ENCODE data around the gene HEXB.

DNA sequence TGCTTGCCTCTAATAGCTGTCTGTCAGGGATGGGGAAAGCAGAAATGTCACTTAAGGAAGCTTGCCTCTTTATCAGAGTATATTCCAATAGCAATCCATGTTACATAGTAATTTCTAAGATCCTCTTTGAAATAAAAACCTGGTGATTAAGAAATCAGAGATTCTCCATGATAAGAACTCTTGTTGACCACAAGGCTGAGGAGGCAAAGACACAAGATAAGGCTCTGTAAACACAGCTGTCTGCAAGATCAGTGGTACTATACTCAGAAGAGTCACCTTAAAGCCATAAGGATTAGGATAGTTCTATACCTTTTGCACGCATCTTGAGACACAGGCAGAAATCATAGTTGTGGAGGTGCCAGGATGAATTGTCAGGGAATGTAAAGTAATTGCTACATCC, 40.3 kb downstream of the HEXB start:
- TF ChIP-seq, protein P1, sequence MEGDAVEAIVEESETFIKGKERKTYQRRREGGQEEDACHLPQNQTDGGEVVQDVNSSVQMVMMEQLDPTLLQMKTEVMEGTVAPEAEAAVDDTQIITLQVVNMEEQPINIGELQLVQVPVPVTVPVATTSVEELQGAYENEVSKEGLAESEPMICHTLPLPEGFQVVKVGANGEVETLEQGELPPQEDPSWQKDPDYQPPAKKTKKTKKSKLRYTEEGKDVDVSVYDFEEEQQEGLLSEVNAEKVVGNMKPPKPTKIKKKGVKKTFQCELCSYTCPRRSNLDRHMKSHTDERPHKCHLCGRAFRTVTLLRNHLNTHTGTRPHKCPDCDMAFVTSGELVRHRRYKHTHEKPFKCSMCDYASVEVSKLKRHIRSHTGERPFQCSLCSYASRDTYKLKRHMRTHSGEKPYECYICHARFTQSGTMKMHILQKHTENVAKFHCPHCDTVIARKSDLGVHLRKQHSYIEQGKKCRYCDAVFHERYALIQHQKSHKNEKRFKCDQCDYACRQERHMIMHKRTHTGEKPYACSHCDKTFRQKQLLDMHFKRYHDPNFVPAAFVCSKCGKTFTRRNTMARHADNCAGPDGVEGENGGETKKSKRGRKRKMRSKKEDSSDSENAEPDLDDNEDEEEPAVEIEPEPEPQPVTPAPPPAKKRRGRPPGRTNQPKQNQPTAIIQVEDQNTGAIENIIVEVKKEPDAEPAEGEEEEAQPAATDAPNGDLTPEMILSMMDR (IDR thresholded peaks at IDR 0.05) = no peak
- TF ChIP-seq POLR2A (IDR thresholded peaks at IDR 0.05) = no peak

All from lower leg skin (tissue), 3 donors.